MCF 10A (cell line): ENCODE data around the gene DIP2C. TPM values are rescaled to one million over a fixed set of nuclear protein-coding genes. Genes with fewer than 3 reads are reported as not detected.

Experiments
- BruUV-seq: library from RNA; stranded (reverse); fragments of 400-500 nt; replicated peaks from 2 replicates; lab custom pipeline; 2021; lab: Mats Ljungman, UMichigan
- CTCF ChIA-PET: fragments of 300-600 bp; sonication (Branson Sonifier 250); formaldehyde crosslinking; extraction: SDS; loops from one replicate; lab custom pipeline; 2021; ENCODE audit warnings: antibody characterized with exemption, inconsistent platforms; lab: Yijun Ruan, JAX
- POLR2A ChIA-PET: fragments of 300-600, 350-650 bp; sonication (Branson Sonifier 250); formaldehyde crosslinking; extraction: SDS; loops from one replicate; lab custom pipeline; 2020; ENCODE audit warnings: antibody characterized with exemption, inconsistent platforms; lab: Yijun Ruan, JAX
- DNase-seq: peaks from one replicate; pipeline ENCODE4 v3.0.0-alpha.2; 2018; ENCODE audit not compliant: unreplicated experiment
- H3K27ac Mint-ChIP-seq: one replicate; pipeline ENCODE4 v1.8.0; 2022; ENCODE audit warnings: mild to moderate bottlenecking, low read depth, mixed read lengths; ENCODE audit not compliant: unreplicated experiment
- H3K27me3 Mint-ChIP-seq: one replicate; pipeline ENCODE4 v1.8.0; 2022; ENCODE audit warnings: mixed read lengths; ENCODE audit not compliant: insufficient read depth, unreplicated experiment
- H3K36me3 Mint-ChIP-seq: one replicate; pipeline ENCODE4 v1.8.0; 2022; ENCODE audit warnings: mild to moderate bottlenecking, moderate library complexity, mixed read lengths; ENCODE audit not compliant: insufficient read depth, unreplicated experiment
- H3K4me1 Mint-ChIP-seq: one replicate; pipeline ENCODE4 v1.8.0; 2022; ENCODE audit warnings: mixed read lengths; ENCODE audit not compliant: insufficient read depth, unreplicated experiment
- H3K4me3 Mint-ChIP-seq: one replicate; pipeline ENCODE4 v1.8.0; 2022; ENCODE audit warnings: mild to moderate bottlenecking, moderate library complexity, mixed read lengths; ENCODE audit not compliant: unreplicated experiment
- H3K9me3 Mint-ChIP-seq: one replicate; pipeline ENCODE4 v1.8.0; 2022; ENCODE audit warnings: mixed read lengths; ENCODE audit not compliant: unreplicated experiment
- intact Hi-C: fragments of 100-400 bp; cut with micrococcal nuclease; formaldehyde crosslinking; loops from 2 replicates; pipeline ENCODE4 v1.14.1; 2022
- total RNA-seq: library from RNA; stranded (reverse); gene quantifications from 2 replicates; pipeline ENCODE4 v1.2.3, GENCODE V29; 2022
- TF ChIP-seq, protein P1 (sequence below): fragments of 200-600 bp; IDR thresholded peaks from one replicate; pipeline ENCODE4 v1.8.0; 2022; ENCODE audit warnings: antibody characterized with exemption, mild to moderate bottlenecking; ENCODE audit not compliant: unreplicated experiment

Gene DIP2C
- total RNA-seq, 1 experiment from 2014 or later: 0.37 TPM

DNA sequence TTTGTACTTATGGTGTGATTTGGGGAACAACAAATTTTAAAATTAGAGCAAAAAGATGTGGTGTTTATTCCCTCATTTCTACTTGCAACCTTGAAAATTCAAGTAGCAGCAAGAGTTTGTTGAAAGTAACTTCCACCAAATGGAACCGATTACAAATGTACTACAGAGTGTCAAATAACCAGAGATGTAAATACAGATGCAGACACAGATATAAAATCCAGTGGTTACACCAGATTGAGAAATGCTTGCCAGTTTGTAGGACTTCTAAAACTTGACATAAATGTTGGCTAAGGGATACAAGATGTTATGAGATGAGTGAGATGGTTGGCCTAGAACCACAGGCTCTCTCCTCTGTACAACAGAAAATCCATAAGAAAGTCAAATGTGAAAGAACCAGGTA lies 162.1 kb downstream of the DIP2C start:
- H3K4me3 Mint-ChIP-seq: no peak overlapping the region
- no TSS peak for BruUV-seq
- ChIA-PET CTCF (interaction anchor here (0.5 to 1.0 kb wide), 3 partner anchors 16 to 418 kb away, joined by 3 to 6 read pairs (median 3); no protein-coding TSS in a partner anchor), POLR2A (no interaction called here)
- H3K27me3 Mint-ChIP-seq: peaks cover 36% of the 10 kb centered on the region
- TF ChIP-seq, protein P1, sequence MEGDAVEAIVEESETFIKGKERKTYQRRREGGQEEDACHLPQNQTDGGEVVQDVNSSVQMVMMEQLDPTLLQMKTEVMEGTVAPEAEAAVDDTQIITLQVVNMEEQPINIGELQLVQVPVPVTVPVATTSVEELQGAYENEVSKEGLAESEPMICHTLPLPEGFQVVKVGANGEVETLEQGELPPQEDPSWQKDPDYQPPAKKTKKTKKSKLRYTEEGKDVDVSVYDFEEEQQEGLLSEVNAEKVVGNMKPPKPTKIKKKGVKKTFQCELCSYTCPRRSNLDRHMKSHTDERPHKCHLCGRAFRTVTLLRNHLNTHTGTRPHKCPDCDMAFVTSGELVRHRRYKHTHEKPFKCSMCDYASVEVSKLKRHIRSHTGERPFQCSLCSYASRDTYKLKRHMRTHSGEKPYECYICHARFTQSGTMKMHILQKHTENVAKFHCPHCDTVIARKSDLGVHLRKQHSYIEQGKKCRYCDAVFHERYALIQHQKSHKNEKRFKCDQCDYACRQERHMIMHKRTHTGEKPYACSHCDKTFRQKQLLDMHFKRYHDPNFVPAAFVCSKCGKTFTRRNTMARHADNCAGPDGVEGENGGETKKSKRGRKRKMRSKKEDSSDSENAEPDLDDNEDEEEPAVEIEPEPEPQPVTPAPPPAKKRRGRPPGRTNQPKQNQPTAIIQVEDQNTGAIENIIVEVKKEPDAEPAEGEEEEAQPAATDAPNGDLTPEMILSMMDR: no peak
- no peaks in the 10 kb centered on the region for H3K4me1 Mint-ChIP-seq
- no peaks in the 10 kb centered on the region for H3K36me3 Mint-ChIP-seq
- H3K27ac Mint-ChIP-seq: no peak overlapping the region
- intact Hi-C loops: no loop called here
- no peaks in the 10 kb centered on the region for H3K9me3 Mint-ChIP-seq
- no peak for DNase-seq

DNA sequence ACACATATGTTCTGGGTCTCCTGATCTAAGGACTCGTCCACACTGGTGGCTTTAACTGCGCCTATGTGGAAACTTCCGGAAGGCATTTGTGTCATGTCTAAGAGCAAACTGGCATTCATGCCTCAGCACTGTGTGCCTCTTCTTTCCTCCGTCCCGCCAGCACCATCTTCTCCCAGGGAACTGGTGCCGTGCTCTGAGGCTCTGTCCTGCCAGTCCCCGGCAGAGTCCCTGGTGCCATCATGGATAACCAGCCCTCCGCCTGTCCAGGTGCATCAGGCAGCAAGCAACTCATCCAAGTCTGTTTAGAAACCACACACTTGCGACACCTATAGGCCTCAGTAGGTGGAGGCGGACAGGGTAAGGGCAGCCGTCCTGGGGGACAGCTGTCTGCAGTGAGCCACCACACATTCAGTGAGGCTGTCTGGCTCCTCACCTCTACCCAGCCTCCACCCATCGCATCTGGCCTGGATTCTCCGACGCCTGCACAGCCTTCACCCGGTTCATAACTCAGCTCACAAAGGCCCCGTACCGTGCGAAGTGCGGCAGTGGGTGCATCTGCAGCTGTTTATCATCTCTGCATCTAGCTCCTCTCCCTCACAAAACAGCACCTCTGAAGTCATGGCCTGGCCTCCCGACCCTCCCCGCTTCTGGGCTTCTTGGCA lies 162.7 kb downstream of the DIP2C start:
- Mint-ChIP-seq H3K4me1 (peaks cover under 1% of the 10 kb centered on the region), H3K27ac (no peak overlapping the region), H3K36me3 (no peaks in the 10 kb centered on the region), H3K27me3 (peaks cover 32% of the 10 kb centered on the region), H3K4me3 (no peak overlapping the region), H3K9me3 (no peaks in the 10 kb centered on the region)
- ChIA-PET POLR2A (no interaction called here), CTCF (interaction anchor here (0.5 to 1.0 kb wide), 3 partner anchors 16 to 418 kb away, joined by 3 to 6 read pairs (median 3); no protein-coding TSS in a partner anchor)
- no TSS peak for BruUV-seq
- peak; percentile 17 for DNase-seq
- TF ChIP-seq, protein P1: peak; percentile 31
- intact Hi-C loops: no loop called here

DNA sequence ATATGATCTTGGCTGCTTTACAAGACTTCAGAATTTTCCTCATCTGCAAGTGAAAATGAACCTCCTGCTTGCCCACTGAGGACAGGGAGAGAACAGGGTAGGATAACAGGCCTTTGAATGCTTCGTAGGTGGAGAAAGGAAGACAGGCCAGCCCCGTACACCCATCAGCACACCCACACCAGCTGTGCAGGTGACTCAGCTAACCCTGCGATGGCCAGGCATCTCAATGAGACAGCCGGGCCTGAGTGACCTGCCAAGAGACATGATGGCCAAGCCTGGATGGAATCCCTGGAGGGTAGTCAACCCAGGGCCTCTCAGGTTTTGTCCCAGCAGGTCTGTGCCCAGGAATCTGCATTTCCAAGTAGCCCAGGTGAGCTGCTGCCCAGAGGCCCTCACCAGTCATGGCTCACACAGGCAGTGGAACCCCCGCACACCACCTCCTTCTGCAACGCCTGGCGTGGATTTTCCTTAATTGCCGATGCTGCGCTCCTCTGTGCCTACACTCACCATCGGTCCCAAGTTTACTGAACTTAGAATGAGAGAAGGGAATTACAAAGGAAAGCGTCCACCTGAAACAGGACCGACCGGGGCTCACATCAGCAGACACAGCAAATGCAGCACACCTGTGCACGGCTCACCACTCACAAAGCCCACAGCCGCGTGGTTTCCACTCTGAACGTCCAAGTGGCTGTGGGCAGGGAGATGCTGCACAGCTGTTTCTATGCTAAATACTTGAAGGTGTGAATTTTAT lies 163.7 kb downstream of the DIP2C start:
- TF ChIP-seq, protein P1: no peak
- intact Hi-C loops: no loop called here
- Mint-ChIP-seq H3K36me3 (no peaks in the 10 kb centered on the region), H3K27ac (no peak overlapping the region), H3K4me1 (peaks cover 9% of the 10 kb centered on the region), H3K4me3 (no peak overlapping the region), H3K9me3 (no peaks in the 10 kb centered on the region), H3K27me3 (peaks cover 22% of the 10 kb centered on the region)
- ChIA-PET CTCF (interaction anchor here (2.4 kb wide), 1 partner anchor 15 kb away, joined by 12 read pairs; no protein-coding TSS in a partner anchor), POLR2A (interaction anchor here (1.6 kb wide), 1 partner anchor 10 kb away, joined by 5 read pairs; no protein-coding TSS in a partner anchor)
- DNase-seq: peak; percentile 8
- BruUV-seq: no TSS peak

DNA sequence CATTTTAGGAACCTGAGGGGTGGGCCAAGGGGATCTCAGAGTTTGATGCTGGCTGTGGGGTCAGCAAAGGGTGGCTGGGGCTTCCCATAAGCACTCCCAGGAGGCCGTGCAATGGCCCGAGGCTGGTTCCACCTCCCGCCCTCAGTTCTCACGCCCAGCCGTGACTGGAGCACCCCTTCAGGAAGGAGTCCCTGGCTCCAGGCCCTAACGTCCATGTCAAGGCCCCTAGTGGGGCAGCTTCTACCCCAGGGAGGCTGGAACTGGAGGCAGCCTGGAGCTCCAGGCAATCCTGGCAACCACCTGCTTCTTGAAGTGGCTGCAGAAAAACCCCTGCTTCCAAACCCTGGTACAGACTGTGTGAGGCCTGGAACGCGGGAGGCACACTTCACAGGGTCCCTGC lies 165.5 kb downstream of the DIP2C start:
- DNase-seq: no peak
- H3K9me3 Mint-ChIP-seq: no peaks in the 10 kb centered on the region
- peaks cover 11% of the 10 kb centered on the region for H3K27me3 Mint-ChIP-seq
- ChIA-PET CTCF (interaction anchor here (2.4 kb wide), 1 partner anchor 13 kb away, joined by 12 read pairs; no protein-coding TSS in a partner anchor), POLR2A (interaction anchor here (0.6 to 1.6 kb wide), 2 partner anchors 12 to 294 kb away, joined by 3 to 5 read pairs; no protein-coding TSS in a partner anchor)
- H3K27ac Mint-ChIP-seq: no peak overlapping the region
- no peaks in the 10 kb centered on the region for H3K36me3 Mint-ChIP-seq
- peaks cover 19% of the 10 kb centered on the region for H3K4me1 Mint-ChIP-seq
- TF ChIP-seq, protein P1: no peak
- no TSS peak for BruUV-seq
- intact Hi-C loops: no loop called here
- no peak overlapping the region for H3K4me3 Mint-ChIP-seq
